GF-D8 (cell line): ENCODE data around the gene EBF4.
"Not testable (repeated sequence)": the region's sequence is repeated elsewhere in the genome, so short reads cannot be mapped to it uniquely, and the experiment has no call there.

Source experiments
- DNase-seq: peaks from one replicate; lab custom pipeline; 2025; lab: John Stamatoyannopoulos, UW

The EBF4 gene

GRCh38 chr20:2757969-2758368, 65.4 kb downstream of the EBF4 start:
- DNase-seq = no peak

- DNase-seq = no peak
These were observed 66.6 kb downstream of the EBF4 start for GRCh38 chr20:2759143-2759542.

- no peak for DNase-seq
These were observed 67.2 kb downstream of the EBF4 start for GRCh38 chr20:2759603-2760296.

GRCh38 chr20:2760297-2760951, 67.8 kb downstream of the EBF4 start:
- no peak for DNase-seq

GRCh38 chr20:2760952-2761305, 68.3 kb downstream of the EBF4 start:
- no peak for DNase-seq

GRCh38 chr20:2761885-2762284, 69.3 kb downstream of the EBF4 start:
- no peak for DNase-seq

GRCh38 chr20:2762578-2763131, 70.1 kb downstream of the EBF4 start:
- DNase-seq = no peak

GRCh38 chr20:2763186-2763585, 70.6 kb downstream of the EBF4 start:
- no peak for DNase-seq

GRCh38 chr20:2767768-2768631, 75.4 kb downstream of the EBF4 start:
- DNase-seq = no peak

- DNase-seq = no peak
These were observed 76.0 kb downstream of the EBF4 start for GRCh38 chr20:2768632-2769015.

GRCh38 chr20:2770091-2770490, 77.5 kb downstream of the EBF4 start:
- DNase-seq = not testable (repeated sequence)

- DNase-seq = no peak
These were observed 79.1 kb downstream of the EBF4 start for GRCh38 chr20:2771631-2772080.

GRCh38 chr20:2773812-2774211, 81.2 kb downstream of the EBF4 start:
- DNase-seq = no peak

GRCh38 chr20:2775139-2775538, 82.6 kb downstream of the EBF4 start:
- no peak for DNase-seq

GRCh38 chr20:2778602-2779321, 86.2 kb downstream of the EBF4 start:
- no peak for DNase-seq

- no peak for DNase-seq
These were observed 88.4 kb downstream of the EBF4 start for GRCh38 chr20:2780948-2781347.

GRCh38 chr20:2783908-2784566, 91.5 kb downstream of the EBF4 start:
- no peak for DNase-seq

- no peak for DNase-seq
These were observed 100.9 kb downstream of the EBF4 start for GRCh38 chr20:2793471-2793870.

GRCh38 chr20:2794202-2794748, 101.7 kb downstream of the EBF4 start:
- no peak for DNase-seq

GRCh38 chr20:2794866-2795447, 102.4 kb downstream of the EBF4 start:
- DNase-seq = no peak

GRCh38 chr20:2795451-2795850, 102.9 kb downstream of the EBF4 start:
- no peak for DNase-seq
